Neutrophil (primary cell): ENCODE results near the gene SIMC1.

ENCODE experiments used
- H3K27ac ChIP-seq: fragments of 200-600 bp; sonication (generic); 2 replicates; pipeline ENCODE4 v1.5.1; 2016; ENCODE audit warnings: mild to moderate bottlenecking, moderate library complexity
- H3K27me3 ChIP-seq: fragments of 200-600 bp; sonication (generic); 2 replicates; pipeline ENCODE4 v1.6.0; 2016; ENCODE audit warnings: mild to moderate bottlenecking
- H3K36me3 ChIP-seq: fragments of 200-600 bp; sonication (generic); 2 replicates; pipeline ENCODE4 v1.5.1; 2017
- H3K4me1 ChIP-seq, 2 experiments: fragments of 200-600 bp in 1 of 2; sonication (generic) in 1 of 2; 1 replicate in 1 of 2; 2 replicates in 1 of 2; pipeline versions ENCODE4 v1.5.1 to v1.6.1; 2013 to 2016; ENCODE audit warnings: low read depth in 1 of 2, low read length in 1 of 2, mild to moderate bottlenecking in 1 of 2, moderate library complexity in 1 of 2; ENCODE audit not compliant: control insufficient read depth in 1 of 2, insufficient read depth in 1 of 2
- H3K4me3 ChIP-seq, 2 experiments: fragments of 200-600 bp in 1 of 2; sonication (generic) in 1 of 2; 1 replicate in 1 of 2; 2 replicates in 1 of 2; pipeline ENCODE4 v1.5.1; 2013 to 2016; ENCODE audit warnings: low read depth in 1 of 2, low read length in 1 of 2, mild to moderate bottlenecking in 1 of 2, moderate library complexity in 1 of 2
- H3K9me3 ChIP-seq: fragments of 200-600 bp; sonication (generic); 2 replicates; pipeline ENCODE4 v1.5.1; 2016
- TF ChIP-seq, protein P1 (sequence below): fragments of 200-600 bp; sonication (generic); IDR thresholded peaks from 2 replicates; pipeline ENCODE4 v1.5.1; 2016; ENCODE audit warnings: antibody characterized with exemption

Gene SIMC1

DNA sequence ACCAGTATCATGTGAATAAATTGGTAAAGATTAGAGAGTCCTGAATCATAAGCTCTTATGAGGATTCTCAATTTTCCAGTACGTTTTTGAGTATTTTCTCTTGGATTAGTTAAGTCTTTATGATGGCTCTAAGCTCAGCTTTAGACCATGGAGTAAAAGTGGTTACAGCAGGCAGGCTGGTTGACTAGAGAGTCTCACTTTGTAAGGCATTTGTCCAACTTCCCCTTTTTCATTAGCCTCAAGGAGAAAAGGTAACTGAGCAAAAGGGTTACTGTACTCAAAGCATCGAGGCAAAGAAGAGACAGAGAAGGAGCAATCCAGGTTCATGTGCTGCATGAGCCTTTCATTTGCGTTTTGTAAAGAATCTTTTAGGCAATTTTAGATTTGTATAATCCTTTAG, 141.7 kb downstream of the SIMC1 start:
- TF ChIP-seq, protein P1, sequence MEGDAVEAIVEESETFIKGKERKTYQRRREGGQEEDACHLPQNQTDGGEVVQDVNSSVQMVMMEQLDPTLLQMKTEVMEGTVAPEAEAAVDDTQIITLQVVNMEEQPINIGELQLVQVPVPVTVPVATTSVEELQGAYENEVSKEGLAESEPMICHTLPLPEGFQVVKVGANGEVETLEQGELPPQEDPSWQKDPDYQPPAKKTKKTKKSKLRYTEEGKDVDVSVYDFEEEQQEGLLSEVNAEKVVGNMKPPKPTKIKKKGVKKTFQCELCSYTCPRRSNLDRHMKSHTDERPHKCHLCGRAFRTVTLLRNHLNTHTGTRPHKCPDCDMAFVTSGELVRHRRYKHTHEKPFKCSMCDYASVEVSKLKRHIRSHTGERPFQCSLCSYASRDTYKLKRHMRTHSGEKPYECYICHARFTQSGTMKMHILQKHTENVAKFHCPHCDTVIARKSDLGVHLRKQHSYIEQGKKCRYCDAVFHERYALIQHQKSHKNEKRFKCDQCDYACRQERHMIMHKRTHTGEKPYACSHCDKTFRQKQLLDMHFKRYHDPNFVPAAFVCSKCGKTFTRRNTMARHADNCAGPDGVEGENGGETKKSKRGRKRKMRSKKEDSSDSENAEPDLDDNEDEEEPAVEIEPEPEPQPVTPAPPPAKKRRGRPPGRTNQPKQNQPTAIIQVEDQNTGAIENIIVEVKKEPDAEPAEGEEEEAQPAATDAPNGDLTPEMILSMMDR = no peak
- no peaks in the 10 kb centered on the region for H3K36me3 ChIP-seq
- H3K27me3 ChIP-seq = no peaks in the 10 kb centered on the region
- H3K4me3 ChIP-seq = no peak overlapping the region
- H3K27ac ChIP-seq = no peak overlapping the region
- H3K9me3 ChIP-seq = no peaks in the 10 kb centered on the region
- H3K4me1 ChIP-seq = no peaks in the 10 kb centered on the region

DNA sequence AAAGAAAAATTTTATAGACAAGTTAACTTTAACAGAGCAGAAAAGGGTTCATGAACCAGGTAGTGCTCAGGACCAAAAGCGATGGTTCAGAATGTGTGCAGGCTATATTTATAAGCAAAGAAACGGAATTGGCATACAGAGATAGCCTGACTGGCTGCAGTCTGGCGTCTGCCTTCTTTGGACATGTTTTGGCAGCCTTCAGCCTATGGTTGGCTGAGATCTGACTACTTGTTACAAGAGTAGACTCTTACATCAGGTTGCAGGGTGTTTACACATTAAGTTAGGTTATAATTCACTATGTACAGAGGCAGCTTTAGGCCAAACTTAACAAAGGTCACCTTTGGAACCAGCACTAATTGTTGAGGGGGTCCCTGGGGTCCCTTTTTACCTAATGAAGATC, 143.2 kb downstream of the SIMC1 start:
- no peak overlapping the region for H3K27ac ChIP-seq
- TF ChIP-seq, protein P1 = no peak
- no peaks in the 10 kb centered on the region for H3K36me3 ChIP-seq
- H3K4me1 ChIP-seq = no peaks in the 10 kb centered on the region
- H3K4me3 ChIP-seq = no peak overlapping the region
- no peaks in the 10 kb centered on the region for H3K9me3 ChIP-seq
- H3K27me3 ChIP-seq = no peaks in the 10 kb centered on the region

DNA sequence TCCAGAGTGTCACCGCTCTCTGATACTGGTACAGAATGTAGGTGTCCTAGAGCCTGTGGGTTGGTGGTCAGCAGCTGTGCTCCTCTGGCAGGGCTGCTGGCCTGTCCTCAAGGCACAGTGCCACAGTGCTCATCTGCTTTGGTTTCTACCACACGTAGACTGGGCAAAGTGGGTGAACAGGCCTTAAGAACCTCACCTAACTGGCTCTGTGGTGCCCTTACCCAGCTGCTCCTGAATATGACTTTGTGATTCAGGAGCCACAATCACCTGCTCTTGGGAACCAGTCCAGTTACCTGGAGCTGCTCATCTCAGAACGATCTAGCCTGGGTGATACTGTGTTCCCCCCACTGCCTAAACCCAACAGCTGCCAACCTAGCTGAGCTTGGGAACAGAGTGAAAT, 143.8 kb downstream of the SIMC1 start:
- no peaks in the 10 kb centered on the region for H3K36me3 ChIP-seq

DNA sequence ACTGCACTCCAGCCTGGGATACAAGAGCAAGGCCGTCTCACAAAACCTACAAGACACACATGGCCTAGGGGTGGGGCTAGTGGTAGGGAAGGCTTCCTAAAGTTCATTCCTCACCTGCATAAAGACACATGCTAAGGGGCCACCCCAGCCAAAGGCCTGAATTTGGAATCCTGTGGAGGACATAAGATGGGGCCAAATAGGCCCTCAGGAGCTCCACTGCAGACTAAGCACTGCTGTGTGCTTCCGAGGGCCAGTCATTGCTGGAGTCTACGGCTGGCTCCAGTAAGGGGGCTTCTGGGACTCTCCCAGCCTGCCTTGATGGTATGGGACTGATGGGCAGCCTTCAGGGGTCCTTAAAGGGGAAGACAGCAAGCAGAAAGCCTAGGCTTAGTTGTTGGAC, 144.5 kb downstream of the SIMC1 start:
- Histone ChIP-seq H3K27me3 (no peaks in the 10 kb centered on the region), H3K27ac (no peak overlapping the region), H3K9me3 (no peaks in the 10 kb centered on the region), H3K4me3 (no peak overlapping the region), H3K36me3 (no peaks in the 10 kb centered on the region), H3K4me1 (peaks cover 2 to 5% of the 10 kb centered on the region in 2 experiments)
- TF ChIP-seq, protein P1 = no peak

More for the DNA sequence above, 143.8 kb downstream of the SIMC1 start:
- Histone ChIP-seq H3K4me3 (no peak overlapping the region), H3K27me3 (no peaks in the 10 kb centered on the region), H3K27ac (no peak overlapping the region), H3K4me1 (no peaks in the 10 kb centered on the region), H3K9me3 (no peaks in the 10 kb centered on the region)
- TF ChIP-seq, protein P1 = no peak

DNA sequence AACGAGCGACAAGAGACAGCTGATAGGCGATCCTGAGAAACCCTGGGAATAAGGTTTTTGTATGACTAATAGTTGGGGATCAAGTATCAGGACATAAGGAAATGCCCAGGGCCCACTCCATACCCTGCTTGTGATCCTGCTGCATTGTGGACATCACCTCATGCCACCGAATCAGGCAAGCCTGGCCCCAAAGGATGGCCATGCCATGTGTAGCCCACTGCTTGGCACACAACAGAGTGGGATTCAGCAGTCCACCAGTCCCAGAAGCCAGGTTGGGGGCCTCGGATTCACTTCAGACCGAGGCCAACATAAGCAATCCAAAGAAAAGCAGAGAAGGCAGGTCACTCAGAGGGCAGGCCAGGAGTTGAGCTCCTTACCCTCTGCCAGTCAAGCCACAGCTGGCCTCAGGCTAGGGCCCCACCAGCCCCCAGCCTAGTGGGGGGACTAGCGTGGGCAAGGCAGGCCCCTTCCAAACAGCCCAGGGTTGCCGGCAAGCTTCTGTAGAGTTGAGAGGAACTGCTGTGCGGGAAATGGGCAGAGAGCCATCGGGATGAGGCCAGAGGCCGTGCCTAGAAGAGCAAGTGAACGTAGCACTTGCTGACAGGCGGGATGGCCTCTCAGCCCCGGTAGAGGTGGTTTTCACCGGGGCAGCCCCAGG, 145.2 kb downstream of the SIMC1 start:
- no peaks in the 10 kb centered on the region for H3K27me3 ChIP-seq
- H3K4me3 ChIP-seq = no peak overlapping the region
- peaks cover 8 to 11% of the 10 kb centered on the region in 2 experiments for H3K4me1 ChIP-seq
- H3K9me3 ChIP-seq = no peaks in the 10 kb centered on the region
- H3K36me3 ChIP-seq = no peaks in the 10 kb centered on the region
- H3K27ac ChIP-seq = no peak overlapping the region
- TF ChIP-seq, protein P1 = no peak
